ENCODE data around the gene PRSS56. TPM values are rescaled to one million over a fixed set of nuclear protein-coding genes. Genes with fewer than 3 reads are reported as not detected.

Gene PRSS56
- total and polyA plus RNA-seq, 2 donors (not counting 1 experiment from before 2014, with no cell fraction given), result not detected

GRCh38 chr2:232490221-232491138 is 29.7 kb upstream of the PRSS56 start:
- Histone ChIP-seq H3K4me2 (ENCODE audit: extremely low read depth, insufficient read depth, low read length) (no peak overlapping the region), H3K27me3 (ENCODE audit: control insufficient read depth, insufficient read depth, low read length) (peaks cover 14% of the 10 kb centered on the region), H3K4me1 (ENCODE audit: control insufficient read depth, extremely low read depth, insufficient read depth, low read length) (no peaks in the 10 kb centered on the region), H3K9me3 (ENCODE audit: control insufficient read depth, insufficient read depth, low read depth, low read length) (no peaks in the 10 kb centered on the region), H2AFZ (ENCODE audit: low read length) (no peak overlapping the region), H3K27ac (ENCODE audit: insufficient read depth, low read length) (no peak overlapping the region), H3K36me3 (ENCODE audit: control insufficient read depth, insufficient read depth, low read length) (no peaks in the 10 kb centered on the region), H3K4me3 (replicated peaks in 1 of 4; ENCODE audit: control extremely low read depth in 1 of 4, insufficient read depth in 1 of 4, low read depth in 3 of 4, low read length in 4 of 4) (no peak overlapping the region), H4K20me1 (ENCODE audit: control insufficient read depth, extremely low read depth, insufficient read depth, low read length) (no peaks in the 10 kb centered on the region), H3K9ac (ENCODE audit: insufficient read depth, low read length) (no peak overlapping the region), H3K79me2 (ENCODE audit: control insufficient read depth, insufficient read depth, low read length) (no peaks in the 10 kb centered on the region)
- DNase-seq (ENCODE audit: low read depth in 2 of 2), result no peak
- TF ChIP-seq CTCF (conservative IDR thresholded peaks at IDR 0.05 in 1 of 2, IDR thresholded peaks at IDR 0.05 in 1 of 2; ENCODE audit: low read depth in 1 of 2, low read length in 2 of 2) (no peak), EZH2 (IDR thresholded peaks at IDR 0.05; ENCODE audit: low read length, missing control alignments) (no peak)

GRCh38 chr2:232491139-232491780 is 28.9 kb upstream of the PRSS56 start:
- TF ChIP-seq CTCF (conservative IDR thresholded peaks at IDR 0.05 in 1 of 2, IDR thresholded peaks at IDR 0.05 in 1 of 2; ENCODE audit: low read depth in 1 of 2, low read length in 2 of 2) (no peak), EZH2 (IDR thresholded peaks at IDR 0.05; ENCODE audit: low read length, missing control alignments) (no peak)
- no peaks in the 10 kb centered on the region for H3K4me1 ChIP-seq (ENCODE audit: control insufficient read depth, extremely low read depth, insufficient read depth, low read length)
- no peaks in the 10 kb centered on the region for H3K36me3 ChIP-seq (ENCODE audit: control insufficient read depth, insufficient read depth, low read length)
- no peak overlapping the region for H3K4me2 ChIP-seq (ENCODE audit: extremely low read depth, insufficient read depth, low read length)
- H3K79me2 ChIP-seq (ENCODE audit: control insufficient read depth, insufficient read depth, low read length), result no peaks in the 10 kb centered on the region
- no peaks in the 10 kb centered on the region for H4K20me1 ChIP-seq (ENCODE audit: control insufficient read depth, extremely low read depth, insufficient read depth, low read length)
- no peak overlapping the region for H2AFZ ChIP-seq (ENCODE audit: low read length)
- no peak overlapping the region for H3K9ac ChIP-seq (ENCODE audit: insufficient read depth, low read length)
- H3K4me3 ChIP-seq (replicated peaks in 1 of 4; ENCODE audit: control extremely low read depth in 1 of 4, insufficient read depth in 1 of 4, low read depth in 3 of 4, low read length in 4 of 4), result no peak overlapping the region
- DNase-seq (ENCODE audit: low read depth in 2 of 2), result no peak
- H3K27ac ChIP-seq (ENCODE audit: insufficient read depth, low read length), result no peak overlapping the region
- peaks cover 11% of the 10 kb centered on the region for H3K27me3 ChIP-seq (ENCODE audit: control insufficient read depth, insufficient read depth, low read length)
- H3K9me3 ChIP-seq (ENCODE audit: control insufficient read depth, insufficient read depth, low read depth, low read length), result no peaks in the 10 kb centered on the region

- TF ChIP-seq EZH2 (IDR thresholded peaks at IDR 0.05; ENCODE audit: low read length, missing control alignments) (no peak), CTCF (conservative IDR thresholded peaks at IDR 0.05 in 1 of 2, IDR thresholded peaks at IDR 0.05 in 1 of 2; ENCODE audit: low read depth in 1 of 2, low read length in 2 of 2) (no peak)
- Histone ChIP-seq H3K4me3 (replicated peaks in 1 of 4; ENCODE audit: control extremely low read depth in 1 of 4, insufficient read depth in 1 of 4, low read depth in 3 of 4, low read length in 4 of 4) (no peak overlapping the region), H3K27ac (ENCODE audit: insufficient read depth, low read length) (no peak overlapping the region), H3K4me1 (ENCODE audit: control insufficient read depth, extremely low read depth, insufficient read depth, low read length) (no peaks in the 10 kb centered on the region), H3K27me3 (ENCODE audit: control insufficient read depth, insufficient read depth, low read length) (peaks cover 8% of the 10 kb centered on the region), H3K4me2 (ENCODE audit: extremely low read depth, insufficient read depth, low read length) (no peak overlapping the region), H3K9me3 (ENCODE audit: control insufficient read depth, insufficient read depth, low read depth, low read length) (no peaks in the 10 kb centered on the region), H4K20me1 (ENCODE audit: control insufficient read depth, extremely low read depth, insufficient read depth, low read length) (no peaks in the 10 kb centered on the region), H3K79me2 (ENCODE audit: control insufficient read depth, insufficient read depth, low read length) (no peaks in the 10 kb centered on the region), H2AFZ (ENCODE audit: low read length) (no peak overlapping the region), H3K9ac (ENCODE audit: insufficient read depth, low read length) (no peak overlapping the region), H3K36me3 (ENCODE audit: control insufficient read depth, insufficient read depth, low read length) (no peaks in the 10 kb centered on the region)
- no peak for DNase-seq (ENCODE audit: low read depth in 2 of 2)
These were observed 27.8 kb upstream of the PRSS56 start for GRCh38 chr2:232492236-232492848.

Measured in fibroblast of lung (primary cell).